HCT116 (cell line): ENCODE measurements around the gene LILRB1. TPM values are rescaled to one million over a fixed set of nuclear protein-coding genes. Genes with fewer than 3 reads are reported as not detected.
A peak's percentile ranks its signal among the peaks of the same experiment; 100 is the strongest.

Experiments
- ATAC-seq: fragments of 200-7000 bp; cut with Tn5 transposase; 2 replicates; pipeline ENCODE4 v1.9.1; 2020; ENCODE audit warnings: mild to moderate bottlenecking, moderate library complexity
- BruUV-seq: library from RNA; stranded (reverse); fragments of 400-500 nt; replicated peaks from 2 replicates; lab custom pipeline; 2021; lab: Mats Ljungman, UMichigan
- CTCF ChIA-PET: fragments of 300-600 bp; sonication (Branson Sonifier 250); formaldehyde crosslinking; loops from one replicate; lab custom pipeline; 2021; ENCODE audit warnings: antibody characterized with exemption; lab: Charles Lee
- POLR2A ChIA-PET: fragments of 300-600, 350-600 bp; sonication (Branson Sonifier 250); formaldehyde crosslinking; loops from one replicate; lab custom pipeline; 2021; ENCODE audit warnings: antibody characterized with exemption; lab: Charles Lee
- RAD21 ChIA-PET, 2 experiments: fragments of 300-600 bp; sonication (Branson Sonifier 250); formaldehyde crosslinking; loops; one replicate each; lab custom pipeline; 2023; ENCODE audit warnings: low total read pairs in 2 of 2; ENCODE audit not compliant: uncharacterized antibody in 2 of 2, unreplicated experiment in 2 of 2, low non-redundant PET in 1 of 2; lab: Charles Lee
- DNase-seq: peaks from one replicate; pipeline ENCODE4 v3.0.0-alpha.2; 2010; ENCODE audit warnings: low read depth, low spot score
- H2AFZ ChIP-seq: fragments of 200-600 bp; shearing (Covaris generic), sonication (generic); 2 replicates; pipeline ENCODE4 v1.6.1; 2017; ENCODE audit warnings: low read depth, mixed run types, mixed read lengths, antibody characterized with exemption, low read length; ENCODE audit not compliant: poor library complexity, severe bottlenecking
- H3K27ac ChIP-seq: 2 replicates; pipeline ENCODE4 v1.5.1; 2012; ENCODE audit warnings: low read depth, low read length
- H3K27me3 ChIP-seq: fragments of 200-600 bp; sonication (generic); 2 replicates; pipeline ENCODE4 v1.6.1; 2016; ENCODE audit warnings: mixed run types, low read length, mixed read lengths; ENCODE audit not compliant: insufficient read depth
- H3K36me3 ChIP-seq, 2 experiments: fragments of 200-500 bp in 1 of 2; fragments of 200-600 bp in 1 of 2; sonication (Bioruptor generic) in 1 of 2; sonication (generic) in 1 of 2; 2 replicates each; pipeline versions ENCODE4 v1.5.1 to v1.6.1; 2014 to 2016; ENCODE audit warnings: low read length in 2 of 2, inconsistent platforms in 1 of 2, mixed read lengths in 1 of 2, mixed run types in 1 of 2; ENCODE audit not compliant: insufficient read depth in 2 of 2, control insufficient read depth in 1 of 2
- H3K4me1 ChIP-seq, 2 experiments: fragments of 200-600 bp in 1 of 2; sonication (generic) in 1 of 2; 2 replicates each; pipeline versions ENCODE4 v1.5.1 to v1.6.1; 2012 to 2017; ENCODE audit warnings: low read length in 2 of 2, inconsistent platforms in 1 of 2, mild to moderate bottlenecking in 1 of 2, mixed read lengths in 1 of 2, mixed run types in 1 of 2, moderate library complexity in 1 of 2; ENCODE audit not compliant: insufficient read depth in 2 of 2, control insufficient read depth in 1 of 2
- H3K4me2 ChIP-seq: fragments of 200-600 bp; sonication (generic); 2 replicates; pipeline ENCODE4 v1.6.1; 2017; ENCODE audit warnings: mixed run types, low read length, mixed read lengths
- H3K4me3 ChIP-seq, 2 experiments: fragments of 200-600 bp in 1 of 2; sonication (generic) in 1 of 2; replicated peaks in 1 of 2; 2 replicates each; pipeline ENCODE4 v1.5.1; 2011 to 2016; ENCODE audit warnings: low read length in 2 of 2, control low read depth in 1 of 2, low read depth in 1 of 2, mild to moderate bottlenecking in 1 of 2, mixed read lengths in 1 of 2, mixed run types in 1 of 2
- H3K79me2 ChIP-seq: fragments of 200-600 bp; sonication (generic); 2 replicates; pipeline ENCODE4 v1.6.1; 2017; ENCODE audit warnings: mild to moderate bottlenecking, mixed run types, low read length, moderate library complexity, mixed read lengths; ENCODE audit not compliant: insufficient read depth
- H3K9ac ChIP-seq: fragments of 200-600 bp; sonication (generic); 2 replicates; pipeline ENCODE4 v1.6.1; 2016; ENCODE audit warnings: low read length, mixed read lengths
- H3K9me2 ChIP-seq: fragments of 200-600 bp; sonication (generic), shearing (Covaris generic); 2 replicates; pipeline ENCODE4 v1.6.1; 2017; ENCODE audit warnings: mixed run types, mild to moderate bottlenecking, moderate library complexity; ENCODE audit not compliant: insufficient read depth
- H3K9me3 ChIP-seq, 2 experiments: fragments of 200-500 bp in 1 of 2; fragments of 200-600 bp in 1 of 2; sonication (Bioruptor generic) in 1 of 2; sonication (generic) in 1 of 2; 2 replicates each; pipeline ENCODE4 v1.6.1; 2014 to 2017; ENCODE audit warnings: low read length in 2 of 2, mixed read lengths in 2 of 2, inconsistent platforms in 1 of 2, low read depth in 1 of 2, mild to moderate bottlenecking in 1 of 2, mixed run types in 1 of 2, moderate library complexity in 1 of 2; ENCODE audit not compliant: control insufficient read depth in 1 of 2, insufficient read depth in 1 of 2
- H4K20me1 ChIP-seq: fragments of 200-600 bp; sonication (generic), shearing (Covaris generic); 2 replicates; pipeline ENCODE4 v1.6.1; 2017; ENCODE audit warnings: mixed run types, mild to moderate bottlenecking, moderate library complexity; ENCODE audit not compliant: insufficient read depth
- CEBPB ChIP-seq: IDR thresholded peaks from 2 replicates; pipeline ENCODE4 v1.6.1; 2012; ENCODE audit warnings: low read depth
- EGR1 ChIP-seq: IDR thresholded peaks from 2 replicates; pipeline ENCODE4 v1.6.1; 2012; ENCODE audit warnings: low read depth
- POLR2A ChIP-seq: IDR thresholded peaks from 2 replicates; pipeline ENCODE4 v1.7.0; 2011; ENCODE audit warnings: borderline replicate concordance; ENCODE audit not compliant: insufficient read depth, insufficient read length; ENCODE audit errors: extremely low read depth
- RAD21 ChIP-seq: IDR thresholded peaks from 2 replicates; pipeline ENCODE4 v1.6.1; 2012; ENCODE audit warnings: low read depth, mild to moderate bottlenecking
- REST ChIP-seq: IDR thresholded peaks from 2 replicates; pipeline ENCODE4 v1.6.1; 2012; ENCODE audit warnings: low read depth
- SRF ChIP-seq: IDR thresholded peaks from 2 replicates; pipeline ENCODE4 v1.6.1; 2012; ENCODE audit warnings: low read depth
- ZBTB33 ChIP-seq: IDR thresholded peaks from 2 replicates; pipeline ENCODE4 v1.6.1; 2011; ENCODE audit warnings: mild to moderate bottlenecking, low read length, moderate library complexity; ENCODE audit not compliant: insufficient replicate concordance; ENCODE audit errors: extremely low read depth
- ZNF274 ChIP-seq: fragments of 200-500 bp; sonication (Bioruptor generic); IDR thresholded peaks from 2 replicates; pipeline ENCODE4 v1.6.1; 2014; ENCODE audit warnings: mild to moderate bottlenecking, low read depth, low read length, inconsistent platforms
- intact Hi-C: fragments of 100-400 bp; cut with micrococcal nuclease; formaldehyde crosslinking; loops from 2 replicates; pipeline ENCODE4 v1.10.0; 2022
- total RNA-seq: library from RNA; stranded (reverse); gene quantifications from one replicate; pipeline ENCODE4 v1.2.1, GENCODE V29; 2021; ENCODE audit not compliant: unreplicated experiment

Gene LILRB1
- total RNA-seq, 1 experiment from 2014 or later: not detected

DNA sequence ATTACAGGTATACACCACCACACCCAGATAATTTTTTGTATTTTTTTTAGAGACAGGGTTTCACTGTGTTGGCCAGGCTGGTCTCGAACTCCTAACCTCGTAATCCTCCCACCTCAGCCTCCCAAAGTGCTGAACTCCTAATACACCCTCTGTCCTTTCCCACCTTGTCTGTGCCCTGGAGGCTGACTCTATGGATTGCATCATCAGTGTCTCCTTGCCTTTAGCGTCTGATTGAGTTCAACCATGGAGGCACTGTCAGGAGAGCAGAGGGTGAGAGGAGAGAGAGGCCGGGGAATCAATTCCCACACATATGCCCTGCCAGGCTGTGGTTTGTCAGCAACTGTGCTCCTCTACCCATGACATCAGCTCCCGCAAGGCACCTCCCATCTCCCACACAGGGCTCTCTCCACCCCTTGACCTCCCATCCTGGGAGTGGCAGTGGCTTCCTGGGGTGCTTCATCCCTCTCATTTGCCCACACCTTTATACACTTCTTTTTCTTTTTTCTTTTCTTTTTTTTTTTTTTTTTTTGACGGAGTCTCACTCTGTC is 19.9 kb downstream of the LILRB1 start:
- Histone ChIP-seq H3K4me3 (no peak overlapping the region), H3K27ac (no peak overlapping the region), H2AFZ (no peak overlapping the region), H3K9ac (no peak overlapping the region), H3K36me3 (no peaks in the 10 kb centered on the region), H3K9me3 (no peaks in the 10 kb centered on the region), H3K27me3 (peaks cover 13% of the 10 kb centered on the region), H3K4me2 (no peak overlapping the region), H3K79me2 (no peaks in the 10 kb centered on the region), H3K9me2 (no peaks in the 10 kb centered on the region), H4K20me1 (no peaks in the 10 kb centered on the region), H3K4me1 (no peaks in the 10 kb centered on the region)
- ChIA-PET CTCF (no interaction called here), RAD21 (no interaction called here), POLR2A (no interaction called here)
- DNase-seq (no peak), ATAC-seq (peak; percentile 42; the same call in 1 of the 2 replicates)
- TF ChIP-seq ZBTB33 (no peak), ZNF274 (no peak), SRF (no peak), EGR1 (no peak)
- intact Hi-C loops: loop anchor here (10.0 kb wide), 1 partner anchor 985 kb away; no protein-coding TSS in a partner anchor
- BruUV-seq: no TSS peak

GRCh38 chr19:54653181-54653809 is 23.0 kb downstream of the LILRB1 start:
- ATAC-seq (peak; percentile 84), DNase-seq (peak; percentile 31)
- no peaks in the 10 kb centered on the region for H3K36me3 ChIP-seq
- CTCF ChIA-PET: interaction anchor here (4.3 kb wide), 1 partner anchor 21 kb away, joined by 28 read pairs; no protein-coding TSS in a partner anchor
- H3K9ac ChIP-seq: no peak overlapping the region
- H3K9me3 ChIP-seq: no peaks in the 10 kb centered on the region
- BruUV-seq: no TSS peak
- no peaks in the 10 kb centered on the region for H3K4me1 ChIP-seq
- H4K20me1 ChIP-seq: no peaks in the 10 kb centered on the region
- intact Hi-C loops: loop anchor here (1.0 to 10.0 kb wide), 2 partner anchors 267 to 982 kb away; no protein-coding TSS in a partner anchor
- no peak overlapping the region for H3K4me2 ChIP-seq
- H3K9me2 ChIP-seq: no peaks in the 10 kb centered on the region
- RAD21 ChIA-PET: no interaction called here
- H2AFZ ChIP-seq: no peak overlapping the region
- H3K4me3 ChIP-seq: no peak overlapping the region
- POLR2A ChIA-PET: no interaction called here
- H3K27ac ChIP-seq: no peak overlapping the region
- H3K79me2 ChIP-seq: no peaks in the 10 kb centered on the region
- peaks cover 8% of the 10 kb centered on the region; the same call in 1 of the 2 replicates for H3K27me3 ChIP-seq
- peak; percentile 61 for TF ChIP-seq RAD21
- no peak for TF ChIP-seq ZBTB33
- no peak for TF ChIP-seq REST
- no peak for TF ChIP-seq ZNF274
- TF ChIP-seq CEBPB: no peak
- no peak for TF ChIP-seq POLR2A
